DND-41 (cell line): Measurements from ENCODE around the gene SMARCC1.
"Not testable (repeated sequence)": the region's sequence is repeated elsewhere in the genome, so short reads cannot be mapped to it uniquely, and the experiment has no call there.

Experiments
- ATAC-seq: fragments of 200-7000 bp; cut with Tn5 transposase; 3 replicates; pipeline ENCODE4 v1.9.1; 2021; ENCODE audit warnings: low read depth; ENCODE audit not compliant: insufficient read depth
- DNase-seq: peaks from one replicate; pipeline ENCODE4 v3.0.0-alpha.2; 2020
- H2AFZ ChIP-seq: 2 replicates; pipeline ENCODE4 v1.6.0; 2012; ENCODE audit warnings: low read depth, low read length
- H3K27ac ChIP-seq: 2 replicates; pipeline ENCODE4 v1.5.1; 2012; ENCODE audit warnings: low read length, inconsistent platforms
- H3K27me3 ChIP-seq: fragments of 200-600 bp; sonication (generic); 2 replicates; pipeline ENCODE4 v1.6.0; 2012; ENCODE audit warnings: low read length, mild to moderate bottlenecking, inconsistent platforms; ENCODE audit not compliant: insufficient read depth, poor library complexity
- H3K36me3 ChIP-seq: 2 replicates; pipeline ENCODE4 v1.5.1; 2012; ENCODE audit warnings: low read length, inconsistent platforms; ENCODE audit not compliant: insufficient read depth
- H3K4me1 ChIP-seq: 2 replicates; pipeline ENCODE4 v1.5.1; 2012; ENCODE audit warnings: mild to moderate bottlenecking, low read length; ENCODE audit not compliant: insufficient read depth
- H3K4me2 ChIP-seq: 2 replicates; pipeline ENCODE4 v1.6.0; 2012; ENCODE audit warnings: mild to moderate bottlenecking, moderate library complexity, low read length, inconsistent platforms; ENCODE audit not compliant: insufficient read depth
- H3K4me3 ChIP-seq, 2 experiments: fragments of 200-600 bp in 1 of 2; shearing (Covaris generic) in 1 of 2; 2 replicates each; pipeline ENCODE4 v1.5.1; 2012 to 2016; ENCODE audit warnings: inconsistent platforms in 2 of 2, low read length in 2 of 2, mild to moderate bottlenecking in 2 of 2, low read depth in 1 of 2, moderate library complexity in 1 of 2
- H3K79me2 ChIP-seq: 2 replicates; pipeline ENCODE4 v1.6.0; 2012; ENCODE audit warnings: low read length, inconsistent platforms; ENCODE audit not compliant: insufficient read depth
- H3K9ac ChIP-seq: 2 replicates; pipeline ENCODE4 v1.6.0; 2012; ENCODE audit warnings: low read depth, mild to moderate bottlenecking, inconsistent platforms, low read length, moderate library complexity
- H3K9me3 ChIP-seq: 2 replicates; pipeline ENCODE4 v1.5.1; 2012; ENCODE audit warnings: low read length, moderate library complexity, mild to moderate bottlenecking, inconsistent platforms; ENCODE audit not compliant: insufficient read depth, severe bottlenecking
- H4K20me1 ChIP-seq: 2 replicates; pipeline ENCODE4 v1.6.0; 2012; ENCODE audit warnings: low read length; ENCODE audit not compliant: insufficient read depth
- EZH2 ChIP-seq: IDR thresholded peaks from 3 replicates; pipeline ENCODE4 v1.6.1; 2012; ENCODE audit warnings: borderline replicate concordance, low read depth, mild to moderate bottlenecking, moderate library complexity, low read length, inconsistent platforms; ENCODE audit not compliant: severe bottlenecking
- TF ChIP-seq, protein P1 (sequence below): IDR thresholded peaks from 2 replicates; pipeline ENCODE4 v1.5.1; 2012; ENCODE audit warnings: borderline replicate concordance, low read length, moderate library complexity, mild to moderate bottlenecking; ENCODE audit not compliant: poor library complexity, severe bottlenecking; ENCODE audit errors: extremely low read depth

The SMARCC1 gene

DNA sequence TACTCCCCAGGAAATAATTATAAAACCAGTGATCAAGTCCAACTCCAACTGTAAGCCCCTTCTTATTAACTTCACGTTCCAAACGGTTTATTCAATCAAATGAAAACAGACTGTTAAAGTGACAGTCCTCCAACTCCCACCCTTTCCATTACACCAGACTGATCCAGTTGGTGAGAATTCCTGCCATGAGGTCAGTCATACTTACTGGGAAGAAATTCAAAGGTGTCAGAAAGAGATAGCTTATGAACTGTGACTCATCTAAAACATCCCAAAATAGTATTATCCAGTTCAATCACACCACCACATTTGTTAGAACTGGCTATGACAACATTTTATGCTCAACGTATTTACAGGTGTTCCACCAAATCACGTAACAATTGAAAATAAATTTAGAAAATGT is 19.5 kb downstream of the SMARCC1 start:
- peaks cover 65% of the 10 kb centered on the region for H3K36me3 ChIP-seq
- H3K27ac ChIP-seq: no peak overlapping the region
- H4K20me1 ChIP-seq: peaks cover 40% of the 10 kb centered on the region

DNA sequence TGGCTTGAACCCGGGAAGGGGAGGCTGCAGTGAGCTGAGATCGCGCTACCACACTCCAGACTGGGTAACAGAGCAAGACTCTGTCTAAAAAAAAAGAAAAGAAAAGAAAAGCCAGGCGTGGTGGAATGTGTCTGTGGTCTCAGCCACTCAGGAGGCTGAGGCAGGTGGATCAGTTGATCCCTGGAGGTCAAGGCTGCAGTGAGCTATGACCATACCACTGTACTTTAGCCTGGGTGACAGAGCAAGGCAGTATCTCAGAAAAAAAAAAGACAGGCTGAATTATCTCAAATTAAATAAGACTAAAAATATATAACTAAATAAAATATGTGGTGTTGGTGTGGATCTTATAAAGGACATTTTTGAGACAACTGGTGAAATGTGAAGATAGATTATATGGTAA is 20.6 kb downstream of the SMARCC1 start:
- Histone ChIP-seq H3K27ac (no peak overlapping the region), H3K4me3 (no peak overlapping the region), H3K9me3 (no peaks in the 10 kb centered on the region), H3K27me3 (no peaks in the 10 kb centered on the region), H3K9ac (no peak overlapping the region), H3K4me1 (no peaks in the 10 kb centered on the region), H3K36me3 (peaks cover 67% of the 10 kb centered on the region), H3K4me2 (no peak overlapping the region), H4K20me1 (peaks cover 42% of the 10 kb centered on the region), H2AFZ (no peak overlapping the region), H3K79me2 (peaks cover 96% of the 10 kb centered on the region)
- no peak for DNase-seq
- no peak for TF ChIP-seq EZH2
- TF ChIP-seq, protein P1, sequence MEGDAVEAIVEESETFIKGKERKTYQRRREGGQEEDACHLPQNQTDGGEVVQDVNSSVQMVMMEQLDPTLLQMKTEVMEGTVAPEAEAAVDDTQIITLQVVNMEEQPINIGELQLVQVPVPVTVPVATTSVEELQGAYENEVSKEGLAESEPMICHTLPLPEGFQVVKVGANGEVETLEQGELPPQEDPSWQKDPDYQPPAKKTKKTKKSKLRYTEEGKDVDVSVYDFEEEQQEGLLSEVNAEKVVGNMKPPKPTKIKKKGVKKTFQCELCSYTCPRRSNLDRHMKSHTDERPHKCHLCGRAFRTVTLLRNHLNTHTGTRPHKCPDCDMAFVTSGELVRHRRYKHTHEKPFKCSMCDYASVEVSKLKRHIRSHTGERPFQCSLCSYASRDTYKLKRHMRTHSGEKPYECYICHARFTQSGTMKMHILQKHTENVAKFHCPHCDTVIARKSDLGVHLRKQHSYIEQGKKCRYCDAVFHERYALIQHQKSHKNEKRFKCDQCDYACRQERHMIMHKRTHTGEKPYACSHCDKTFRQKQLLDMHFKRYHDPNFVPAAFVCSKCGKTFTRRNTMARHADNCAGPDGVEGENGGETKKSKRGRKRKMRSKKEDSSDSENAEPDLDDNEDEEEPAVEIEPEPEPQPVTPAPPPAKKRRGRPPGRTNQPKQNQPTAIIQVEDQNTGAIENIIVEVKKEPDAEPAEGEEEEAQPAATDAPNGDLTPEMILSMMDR: no peak
- no peak for ATAC-seq

More for the DNA sequence above, 19.5 kb downstream of the SMARCC1 start:
- TF ChIP-seq EZH2: no peak
- TF ChIP-seq, protein P1: no peak
- Histone ChIP-seq H3K4me2 (no peak overlapping the region), H3K4me1 (no peaks in the 10 kb centered on the region), H3K4me3 (no peak overlapping the region), H3K79me2 (peaks cover 94% of the 10 kb centered on the region), H3K9me3 (no peaks in the 10 kb centered on the region), H3K9ac (no peak overlapping the region), H2AFZ (no peak overlapping the region), H3K27me3 (no peaks in the 10 kb centered on the region)
- ATAC-seq (no peak), DNase-seq (no peak)

DNA sequence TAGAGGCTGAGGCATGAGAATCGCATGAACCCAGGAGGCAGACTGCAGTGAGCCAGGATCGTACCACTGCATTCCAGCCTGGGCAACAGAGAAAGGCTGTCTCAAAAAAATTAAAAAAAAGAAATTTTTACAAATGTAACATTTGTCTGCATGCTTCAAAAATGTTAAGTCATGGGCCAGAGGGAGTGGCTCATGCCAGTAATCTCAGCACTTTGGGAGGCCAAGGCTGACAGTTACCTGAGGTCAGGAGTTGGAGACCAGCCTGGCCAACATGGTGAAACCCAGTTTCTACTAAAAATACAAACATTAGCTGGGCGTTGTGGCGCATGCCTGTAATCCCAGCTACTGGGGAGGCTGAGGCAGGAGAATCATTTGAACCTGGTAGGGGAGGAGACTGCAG is 21.5 kb downstream of the SMARCC1 start:
- H3K36me3 ChIP-seq: peaks cover 69% of the 10 kb centered on the region
- not testable (repeated sequence) for H3K4me1 ChIP-seq, H3K4me3 ChIP-seq, H3K27ac ChIP-seq, H3K9me3 ChIP-seq, H2AFZ ChIP-seq, H3K27me3 ChIP-seq, DNase-seq, H3K9ac ChIP-seq, H3K4me2 ChIP-seq, ATAC-seq
- peaks cover 41% of the 10 kb centered on the region for H4K20me1 ChIP-seq
- peaks cover 95% of the 10 kb centered on the region for H3K79me2 ChIP-seq

- H4K20me1 ChIP-seq: peaks cover 34% of the 10 kb centered on the region; the same call in 1 of the 2 replicates
Measured at GRCh38 chr3:47758261-47759025, 23.2 kb downstream of the SMARCC1 start.

More at GRCh38 chr3:47758261-47759025, 23.2 kb downstream of the SMARCC1 start:
- peaks cover 69% of the 10 kb centered on the region for H3K36me3 ChIP-seq
- no peak overlapping the region for H3K4me2 ChIP-seq
- H3K27ac ChIP-seq: no peak overlapping the region
- no peak overlapping the region for H3K4me3 ChIP-seq
- no peaks in the 10 kb centered on the region for H3K9me3 ChIP-seq
- no peaks in the 10 kb centered on the region for H3K4me1 ChIP-seq
- ATAC-seq: no peak
- H2AFZ ChIP-seq: no peak overlapping the region
- TF ChIP-seq, protein P1: no peak
- TF ChIP-seq EZH2: no peak
- no peak for DNase-seq
- H3K27me3 ChIP-seq: no peaks in the 10 kb centered on the region
- no peak overlapping the region for H3K9ac ChIP-seq
- peaks cover 95% of the 10 kb centered on the region for H3K79me2 ChIP-seq
